SU-DHL-6 (cell line): ENCODE results near the gene SETSIP.

Experiments
- H2AFZ ChIP-seq: fragments of 200-600 bp; sonication (generic); 2 replicates; pipeline ENCODE4 v1.6.1; 2014; ENCODE audit warnings: low read depth, mild to moderate bottlenecking, moderate library complexity, mixed read lengths, antibody characterized with exemption, low read length; ENCODE audit not compliant: severe bottlenecking
- H3F3A ChIP-seq: fragments of 200-600 bp; shearing (Covaris generic); 2 replicates; pipeline ENCODE4 v1.6.0; 2016; ENCODE audit warnings: antibody characterized with exemption, mild to moderate bottlenecking; ENCODE audit not compliant: insufficient read depth
- H3K27ac ChIP-seq: fragments of 200-600 bp; sonication (generic); 2 replicates; pipeline ENCODE4 v1.5.1; 2016; ENCODE audit warnings: low read depth, mild to moderate bottlenecking, low read length, moderate library complexity, mixed read lengths
- H3K27me3 ChIP-seq: fragments of 200-600 bp; sonication (generic), shearing (Covaris generic); 2 replicates; pipeline ENCODE4 v1.6.0; 2014; ENCODE audit warnings: mild to moderate bottlenecking, low read length
- H3K36me3 ChIP-seq: fragments of 200-600 bp; sonication (generic); 2 replicates; pipeline ENCODE4 v1.6.1; 2014; ENCODE audit warnings: mild to moderate bottlenecking, low read length, mixed read lengths
- H3K4me2 ChIP-seq: fragments of 300-600, 200-600 bp; shearing (Covaris generic), sonication (generic); 2 replicates; pipeline ENCODE4 v1.6.0; 2014; ENCODE audit warnings: low read length, low read depth, mild to moderate bottlenecking; ENCODE audit not compliant: poor library complexity, severe bottlenecking
- H3K4me3 ChIP-seq: fragments of 200-600 bp; sonication (generic); 2 replicates; pipeline ENCODE4 v1.5.1; 2014; ENCODE audit warnings: antibody characterized with exemption, low read length, mild to moderate bottlenecking, mixed read lengths; ENCODE audit not compliant: insufficient read depth, poor library complexity, severe bottlenecking
- H3K79me2 ChIP-seq: fragments of 200-600 bp; sonication (generic); 2 replicates; pipeline ENCODE4 v1.6.1; 2014; ENCODE audit warnings: mild to moderate bottlenecking, low read length, moderate library complexity; ENCODE audit not compliant: insufficient read depth
- H3K9ac ChIP-seq: fragments of 200-600 bp; sonication (generic); 2 replicates; pipeline ENCODE4 v1.7.0; 2014; ENCODE audit warnings: mild to moderate bottlenecking, low read length
- H3K9me2 ChIP-seq: fragments of 200-600 bp; sonication (generic); replicated peaks from 2 replicates; pipeline ENCODE4 v1.6.1; 2014; ENCODE audit warnings: low read length; ENCODE audit not compliant: insufficient read depth
- H3K9me3 ChIP-seq: fragments of 200-600 bp; sonication (generic); 2 replicates; pipeline ENCODE4 v1.6.1; 2014; ENCODE audit warnings: low read length, mixed read lengths; ENCODE audit not compliant: insufficient read depth
- H4K20me1 ChIP-seq: fragments of 200-600 bp; sonication (generic); 2 replicates; pipeline ENCODE4 v1.6.1; 2014; ENCODE audit warnings: low read depth, mild to moderate bottlenecking, antibody characterized with exemption, low read length, moderate library complexity, mixed read lengths
- CTCF ChIP-seq: fragments of 200-600 bp; sonication (generic); IDR thresholded peaks from one replicate; pipeline ENCODE4 v1.5.1; 2017; ENCODE audit warnings: antibody characterized with exemption, mild to moderate bottlenecking, low read length, moderate library complexity; ENCODE audit not compliant: insufficient read depth, poor library complexity, severe bottlenecking
- EZH2phosphoT487 ChIP-seq: fragments of 200-600 bp; sonication (generic), shearing (Covaris generic); conservative IDR thresholded peaks from 2 replicates; pipeline ENCODE4 v1.6.1; 2018; ENCODE audit warnings: mild to moderate bottlenecking, antibody characterized with exemption, low read length, moderate library complexity, mixed read lengths

SETSIP gene

GRCh38 chr1:92085727-92086126 is 10.5 kb upstream of the SETSIP start:
- Histone ChIP-seq H2AFZ (no peak overlapping the region), H3K9ac (no peak overlapping the region), H4K20me1 (no peaks in the 10 kb centered on the region), H3K9me3 (peaks cover 18% of the 10 kb centered on the region; the same call in 1 of the 2 replicates), H3K27ac (no peak overlapping the region), H3K4me2 (no peak overlapping the region), H3K36me3 (no peaks in the 10 kb centered on the region; the same call in 1 of the 2 replicates), H3K9me2 (no peaks in the 10 kb centered on the region), H3F3A (no peaks in the 10 kb centered on the region), H3K27me3 (no peaks in the 10 kb centered on the region), H3K79me2 (no peaks in the 10 kb centered on the region), H3K4me3 (no peak overlapping the region)
- TF ChIP-seq CTCF, result no peak
- TF ChIP-seq EZH2phosphoT487, result no peak

- Histone ChIP-seq H3K9ac (no peak overlapping the region), H3K9me3 (peaks cover 18% of the 10 kb centered on the region; the same call in 1 of the 2 replicates), H3K27me3 (no peaks in the 10 kb centered on the region), H3K4me3 (no peak overlapping the region), H3K79me2 (no peaks in the 10 kb centered on the region), H3K4me2 (no peak overlapping the region), H3K27ac (no peak overlapping the region), H3K9me2 (no peaks in the 10 kb centered on the region), H3F3A (no peaks in the 10 kb centered on the region), H2AFZ (no peak overlapping the region), H4K20me1 (no peaks in the 10 kb centered on the region), H3K36me3 (no peaks in the 10 kb centered on the region; the same call in 1 of the 2 replicates)
- TF ChIP-seq EZH2phosphoT487 (no peak), CTCF (no peak)
These were observed 9.4 kb upstream of the SETSIP start for GRCh38 chr1:92084651-92085050.

- peak overlapping the region; percentile 89 for H3K4me2 ChIP-seq
- no peak overlapping the region for H3K27ac ChIP-seq
- no peaks in the 10 kb centered on the region for H3K27me3 ChIP-seq
- no peak for TF ChIP-seq EZH2phosphoT487
- no peak for TF ChIP-seq CTCF
- H3K4me3 ChIP-seq, result peak overlapping the region; percentile 71
- no peaks in the 10 kb centered on the region for H3K79me2 ChIP-seq
- no peaks in the 10 kb centered on the region for H3K9me2 ChIP-seq
- H3K9ac ChIP-seq, result peak overlapping the region; percentile 63
- H3K36me3 ChIP-seq, result no peaks in the 10 kb centered on the region
- H3F3A ChIP-seq, result no peaks in the 10 kb centered on the region
- H3K9me3 ChIP-seq, result peaks cover 9% of the 10 kb centered on the region; the same call in 1 of the 2 replicates
- H4K20me1 ChIP-seq, result no peaks in the 10 kb centered on the region
- H2AFZ ChIP-seq, result peak overlapping the region; percentile 97
These were observed 5.8 kb upstream of the SETSIP start for GRCh38 chr1:92081031-92081430.
